GM10847 (cell line): ENCODE results near the gene EMC9.

Experiments used
- POLR2A ChIP-seq: IDR thresholded peaks from 2 replicates; pipeline ENCODE4 v1.6.1; 2011; ENCODE audit not compliant: insufficient read length; ENCODE audit errors: extremely low read depth

EMC9 gene

GRCh38 chr14:24115422-24116127 lies 25.8 kb downstream of the EMC9 start:
- TF ChIP-seq POLR2A, result no peak

GRCh38 chr14:24114532-24115421 lies 26.6 kb downstream of the EMC9 start, which contains the start of the genes DCAF11 and NRL:
Gene DCAF11 (plus strand): TSS chr14:24114777. CDS start chr14:24115595, 818 bp downstream.
Gene NRL (minus strand): TSS chr14:24114949. CDS start chr14:24082848, 32,101 bp downstream.
- TF ChIP-seq POLR2A, result peak; percentile 13

- peak; percentile 67 for TF ChIP-seq POLR2A
Observed at GRCh38 chr14:24113801-24114531, 27.4 kb downstream of the EMC9 start.

- TF ChIP-seq POLR2A, result no peak
Observed at GRCh38 chr14:24113379-24113800, 28.0 kb downstream of the EMC9 start.

- TF ChIP-seq POLR2A, result no peak
Observed at GRCh38 chr14:24110523-24110922, 30.9 kb downstream of the EMC9 start.

- no peak for TF ChIP-seq POLR2A
Observed at GRCh38 chr14:24110060-24110459, 31.3 kb downstream of the EMC9 start.

GRCh38 chr14:24108336-24108874 lies 33.0 kb downstream of the EMC9 start:
- no peak for TF ChIP-seq POLR2A

GRCh38 chr14:24106672-24107271 lies 34.6 kb downstream of the EMC9 start:
- TF ChIP-seq POLR2A, result no peak

GRCh38 chr14:24103451-24103850 lies 37.9 kb downstream of the EMC9 start:
- TF ChIP-seq POLR2A, result no peak

GRCh38 chr14:24102357-24103048 lies 38.9 kb downstream of the EMC9 start:
- no peak for TF ChIP-seq POLR2A

GRCh38 chr14:24100982-24101494 lies 40.4 kb downstream of the EMC9 start:
- no peak for TF ChIP-seq POLR2A

- TF ChIP-seq POLR2A, result no peak
Observed at GRCh38 chr14:24100197-24100981, 41.0 kb downstream of the EMC9 start.
